GM21528 (cell line): ENCODE results near the gene CHPF.

ENCODE experiments used
- ATAC-seq: cut with Tn5 transposase; IDR thresholded peaks from one replicate; pipeline ENCODE4 v1.9.1; 2021; ENCODE audit warnings: mild to moderate bottlenecking, moderate library complexity; ENCODE audit not compliant: unreplicated experiment, low FRiP score

Gene CHPF

DNA sequence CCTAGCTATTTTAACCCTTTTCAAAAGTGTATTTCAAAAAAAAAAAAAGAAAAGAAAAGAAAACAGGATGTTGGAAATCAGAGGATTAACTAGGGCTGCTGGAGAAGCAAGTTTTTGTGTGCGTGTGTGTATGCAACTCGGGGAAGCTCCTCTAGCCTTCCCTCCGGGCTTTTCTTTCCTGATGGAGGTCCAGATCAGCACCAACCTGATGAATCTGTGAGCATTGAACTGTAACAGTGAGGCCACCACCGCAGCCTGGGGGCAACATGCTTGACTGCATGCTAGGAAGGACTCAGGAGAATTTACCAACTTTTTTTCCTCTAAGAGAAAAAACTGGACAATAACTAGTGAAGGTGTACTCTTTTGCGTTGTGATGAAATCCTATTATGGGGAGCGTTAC, 25.4 kb upstream of the CHPF start:
- no peak for ATAC-seq

- ATAC-seq: no peak
Measured at GRCh38 chr2:219567791-219568361, 24.3 kb upstream of the CHPF start.

DNA sequence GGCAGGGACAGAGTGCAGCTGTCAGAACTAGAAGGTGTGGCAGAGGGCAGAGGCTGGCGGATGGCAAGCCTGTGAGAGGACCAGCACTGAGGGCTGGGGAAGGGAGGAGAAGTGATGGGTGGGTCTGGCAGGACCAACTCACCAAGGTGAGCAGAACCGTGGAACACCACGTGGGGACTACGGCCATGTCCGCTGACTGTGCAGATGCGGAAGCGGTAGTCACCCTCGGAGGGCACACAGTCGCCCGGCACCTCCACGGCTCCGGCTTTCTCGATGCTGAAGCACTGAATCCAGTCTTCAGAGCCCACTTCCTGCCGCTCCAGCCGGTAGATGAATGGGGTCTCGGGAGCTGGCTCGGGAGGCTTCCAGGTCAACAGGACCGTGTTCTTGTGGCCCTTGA, 23.5 kb upstream of the CHPF start:
- ATAC-seq: no peak

GRCh38 chr2:219566640-219567039, 23.0 kb upstream of the CHPF start:
- ATAC-seq: no peak

DNA sequence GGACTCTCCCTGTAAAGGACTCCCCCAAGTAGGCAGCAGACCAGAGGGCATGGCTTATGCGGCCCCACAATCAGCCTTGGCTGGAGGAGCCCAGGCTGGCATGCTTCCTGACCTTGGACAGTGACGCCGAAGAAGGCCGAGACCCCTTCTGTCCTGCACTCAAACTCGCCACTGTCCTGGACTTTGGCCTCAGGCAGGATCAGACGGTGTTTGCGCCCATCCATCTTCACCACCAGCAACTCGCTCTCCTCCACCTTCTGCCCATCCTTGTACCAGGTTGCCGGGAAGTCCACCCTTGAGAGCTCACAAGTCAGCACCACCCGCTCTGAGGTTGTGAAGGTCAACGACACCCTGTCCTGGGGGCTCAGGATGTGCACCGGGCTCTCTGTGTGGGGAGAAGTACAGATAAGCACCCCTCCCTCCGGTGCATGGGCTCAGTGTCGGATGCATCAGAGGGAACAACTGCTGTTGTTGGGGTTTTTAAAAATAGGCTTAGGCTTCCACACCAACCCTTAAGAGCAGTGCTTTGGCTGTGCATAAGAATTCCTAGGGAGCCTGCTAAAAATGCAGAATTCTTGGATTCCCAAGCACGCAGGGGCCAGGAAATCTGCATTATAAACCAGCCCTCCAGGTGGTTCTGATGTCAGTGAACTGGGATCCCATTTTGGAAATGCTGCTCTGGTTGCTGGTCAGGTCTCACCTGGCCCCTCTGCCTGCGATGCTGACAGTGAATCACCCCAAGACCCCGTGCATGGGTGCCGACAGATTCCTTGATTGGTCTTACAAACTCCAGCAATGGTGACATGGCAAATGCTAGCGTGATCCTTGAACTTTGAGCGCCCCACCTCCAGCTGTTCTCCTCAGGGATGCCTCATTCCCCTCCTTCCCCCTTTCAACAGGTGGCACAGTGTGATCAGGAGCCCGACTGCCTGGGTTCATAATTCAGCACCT, 21.8 kb upstream of the CHPF start:
- no peak for ATAC-seq

DNA sequence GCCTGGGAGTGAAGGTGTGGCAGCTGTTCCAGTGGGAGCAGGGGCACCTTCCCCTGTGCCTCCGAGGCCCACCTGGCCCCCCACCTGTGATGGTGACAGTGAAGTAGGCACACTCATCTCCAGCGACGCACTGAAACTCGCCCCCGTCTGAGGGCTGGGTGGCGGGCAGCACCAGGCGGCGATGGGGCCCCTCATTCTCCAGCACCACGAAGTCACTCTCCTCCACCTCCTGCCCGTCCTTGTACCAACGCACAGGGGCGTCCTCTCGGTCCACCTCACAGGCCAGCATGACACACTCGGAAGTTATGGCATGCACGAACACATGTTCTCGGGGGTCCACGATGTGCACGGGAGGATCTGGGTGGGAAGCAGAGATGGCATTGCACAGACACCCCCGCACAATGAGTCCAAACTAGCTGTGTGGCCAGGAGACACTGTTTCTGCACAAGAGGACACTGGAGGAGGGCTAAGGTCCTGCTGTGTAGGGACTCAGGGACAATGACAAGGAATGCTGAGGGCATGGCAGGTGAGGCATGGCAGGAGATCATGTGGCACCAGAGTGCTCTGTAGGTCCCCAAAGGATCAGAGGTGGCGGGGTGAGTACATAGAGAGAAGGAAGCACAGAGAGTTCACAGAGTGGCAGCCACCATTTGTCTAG, 19.8 kb upstream of the CHPF start:
- ATAC-seq: no peak

DNA sequence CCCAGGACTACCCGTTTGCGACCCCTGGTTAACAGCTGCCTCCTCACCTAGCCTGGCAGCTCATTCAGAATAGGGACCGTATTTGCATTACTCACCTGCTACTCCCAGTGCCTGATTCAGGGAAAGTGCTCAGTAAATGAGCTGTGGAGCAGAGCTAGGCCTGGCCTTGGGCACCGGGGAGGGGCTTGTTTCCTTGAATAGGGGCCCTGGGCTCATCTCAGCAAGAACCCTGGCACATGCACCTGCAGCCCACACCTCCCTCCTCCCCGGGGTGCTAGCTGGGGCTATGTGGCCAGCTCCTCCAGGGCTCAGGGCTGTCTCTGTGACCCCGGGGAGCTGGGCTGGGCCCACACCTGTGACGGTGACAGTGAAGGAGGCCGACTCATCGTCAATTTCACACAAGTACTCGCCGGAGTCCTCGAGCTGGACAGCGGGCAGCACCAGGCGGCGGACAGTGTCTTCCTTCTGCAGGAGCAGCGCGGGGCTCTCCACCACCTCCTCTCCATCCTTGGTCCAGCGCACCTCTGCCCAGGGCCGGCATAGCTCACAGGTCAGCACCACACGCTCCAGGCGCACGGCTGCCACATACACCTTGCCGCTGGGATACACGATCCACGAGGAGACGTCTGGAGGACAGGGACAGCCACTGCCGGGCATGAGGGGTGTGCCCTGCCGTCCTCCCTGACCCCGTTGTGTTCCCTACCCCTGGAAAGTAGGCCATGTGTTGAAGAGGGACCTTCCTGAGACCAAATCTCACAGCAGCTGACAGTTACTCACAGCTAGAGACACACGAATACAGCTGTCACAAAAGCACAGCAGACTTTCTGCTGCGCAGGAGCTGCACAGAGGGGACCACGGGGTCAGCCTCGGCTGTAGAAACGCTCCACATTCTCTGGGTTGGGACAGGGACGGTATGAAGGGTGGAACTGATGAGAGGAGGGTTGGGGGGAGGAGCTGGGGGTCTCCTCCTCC, 18.7 kb upstream of the CHPF start:
- no peak for ATAC-seq

GRCh38 chr2:219561179-219562048, 17.8 kb upstream of the CHPF start:
- ATAC-seq: no peak

DNA sequence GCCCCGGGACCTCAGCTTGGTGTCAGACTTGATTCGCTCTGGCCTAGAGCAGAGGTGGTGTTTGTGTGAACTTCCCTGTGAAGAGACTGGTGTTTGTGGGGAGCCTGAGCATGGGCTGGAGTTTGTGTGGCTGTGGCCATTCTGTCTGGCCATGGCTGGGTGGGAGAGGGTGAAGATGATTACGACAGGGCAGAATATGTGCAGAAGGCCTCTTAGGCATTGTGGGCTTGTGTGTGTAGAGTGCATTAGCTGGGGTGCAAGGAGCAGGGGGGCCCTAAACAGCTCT, 17.2 kb upstream of the CHPF start:
- no peak for ATAC-seq

DNA sequence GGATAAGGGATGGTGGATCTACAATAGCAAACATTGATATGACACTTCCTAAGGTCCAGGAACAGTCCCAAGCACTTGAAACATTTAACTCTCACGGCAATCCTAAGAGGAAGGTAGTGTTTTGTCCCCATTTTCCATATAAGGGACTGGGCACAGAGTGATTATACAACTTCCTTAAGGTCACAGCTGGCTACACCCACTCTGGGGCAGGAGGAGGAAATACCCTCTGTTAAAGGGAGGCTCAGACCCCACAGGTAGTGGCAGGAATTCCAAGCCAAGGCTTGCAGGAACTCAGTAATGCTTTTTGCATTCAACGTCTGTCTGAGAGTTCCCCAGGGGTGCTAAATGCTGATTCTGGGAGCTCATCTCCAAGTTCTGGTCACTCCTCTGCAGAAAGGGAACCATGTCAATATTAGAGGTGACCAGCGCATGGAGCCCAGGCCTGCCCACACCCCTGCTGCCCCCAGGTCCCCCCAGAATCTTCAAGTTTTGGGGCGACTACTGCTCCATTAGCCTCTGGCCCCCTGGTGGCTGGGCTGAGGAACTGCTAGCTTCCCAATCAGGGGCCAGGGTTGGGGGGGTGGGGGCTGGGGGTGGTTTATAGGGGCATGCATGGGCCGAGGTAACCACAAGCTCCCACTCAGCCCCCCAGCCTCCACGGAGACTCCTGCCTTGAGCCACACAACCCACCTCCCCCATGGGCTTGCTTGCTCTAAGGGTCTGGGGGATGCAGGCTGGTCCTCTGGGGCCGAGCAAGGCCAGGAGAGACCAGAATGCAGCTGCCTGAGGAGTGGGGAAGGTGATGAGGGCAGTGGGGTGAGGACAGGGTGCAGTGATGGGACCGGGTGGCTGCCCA, 16.7 kb upstream of the CHPF start:
- ATAC-seq: no peak

- no peak for ATAC-seq
Measured at GRCh38 chr2:219559156-219559915, 15.7 kb upstream of the CHPF start.

- ATAC-seq: no peak
Measured at GRCh38 chr2:219557791-219558785, 14.5 kb upstream of the CHPF start.

- no peak for ATAC-seq
Measured at GRCh38 chr2:219557320-219557719, 13.7 kb upstream of the CHPF start.

DNA sequence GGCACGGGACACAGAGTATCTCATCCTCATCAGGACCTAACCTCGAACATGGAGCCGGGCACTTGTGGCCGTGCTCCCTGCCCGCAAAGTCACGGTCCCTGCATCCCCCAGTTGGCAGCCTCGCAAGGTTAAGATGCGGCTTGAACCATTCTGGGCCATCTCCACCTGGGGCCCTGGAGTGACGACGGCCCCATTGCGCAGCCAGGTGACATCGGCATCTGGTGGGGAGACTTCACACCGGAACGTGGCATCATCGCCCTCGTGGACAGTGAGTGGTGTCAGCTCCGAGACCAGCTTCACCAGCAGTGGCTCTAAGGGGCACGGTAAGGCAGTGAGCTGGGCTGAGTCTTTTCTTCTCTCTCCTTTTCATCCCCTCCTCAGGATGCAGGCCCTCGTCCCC, 12.8 kb upstream of the CHPF start:
- ATAC-seq: no peak

- ATAC-seq: no peak
Measured at GRCh38 chr2:219555956-219556355, 12.3 kb upstream of the CHPF start.

DNA sequence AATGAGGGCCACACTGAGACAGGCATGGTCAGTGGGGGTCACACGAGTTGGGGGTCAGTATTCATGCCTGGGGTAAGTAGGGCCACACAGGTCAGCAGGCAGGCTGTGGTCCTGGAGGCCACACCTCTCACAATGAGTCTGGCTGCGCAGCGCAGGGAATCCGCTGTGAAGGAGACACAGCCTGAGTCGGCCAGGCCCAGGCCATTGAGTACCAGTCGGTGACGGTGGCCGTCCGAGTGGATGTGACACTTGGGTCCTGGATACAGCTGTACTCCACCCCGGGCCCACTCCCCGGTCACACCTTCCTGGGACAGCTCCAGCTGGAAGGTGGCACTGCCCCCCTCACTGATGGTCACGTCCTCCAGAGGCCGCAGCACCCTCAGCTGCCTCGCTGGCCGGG, 10.7 kb upstream of the CHPF start:
- ATAC-seq: no peak

DNA sequence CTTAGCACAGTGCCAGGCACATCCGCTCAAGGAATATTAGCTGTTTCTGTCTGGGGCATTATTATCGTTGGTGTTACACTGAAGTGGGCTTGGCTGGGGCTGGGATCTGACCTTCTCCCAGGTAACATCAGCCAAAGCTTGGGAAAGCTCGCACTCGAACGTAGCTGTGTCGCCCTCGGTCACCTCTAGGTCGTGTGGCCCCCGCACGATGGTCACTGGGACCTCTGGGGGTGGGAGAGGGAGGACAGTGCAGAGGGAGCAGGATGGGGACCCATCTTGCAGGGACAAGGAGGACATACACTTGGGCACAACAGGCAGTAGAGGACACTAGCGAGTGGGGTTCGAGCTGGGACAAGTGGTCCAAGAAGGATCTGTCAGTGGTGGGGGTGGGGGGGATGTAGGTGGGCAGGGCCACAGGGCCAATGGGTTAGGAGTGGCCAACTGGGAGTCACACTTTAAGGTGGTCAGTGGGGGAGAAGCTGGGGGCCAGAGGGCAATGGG, 9.9 kb upstream of the CHPF start:
- ATAC-seq: no peak
